Activated T-helper 1 cell treated with Interleukin-2 at 50 U/mL for 16 hours (primary cell): ENCODE results near the gene PPP3CA.
"Not testable (repeated sequence)": the region's sequence is repeated elsewhere in the genome, so short reads cannot be mapped to it uniquely, and the experiment has no call there.

Experiments
- DNase-seq: peaks from one replicate; pipeline ENCODE4 v3.0.0-alpha.2; 2020; ENCODE audit warnings: low read depth

The PPP3CA gene

GRCh38 chr4:101136373-101137370, 210.7 kb downstream of the PPP3CA start:
- no peak for DNase-seq

DNA sequence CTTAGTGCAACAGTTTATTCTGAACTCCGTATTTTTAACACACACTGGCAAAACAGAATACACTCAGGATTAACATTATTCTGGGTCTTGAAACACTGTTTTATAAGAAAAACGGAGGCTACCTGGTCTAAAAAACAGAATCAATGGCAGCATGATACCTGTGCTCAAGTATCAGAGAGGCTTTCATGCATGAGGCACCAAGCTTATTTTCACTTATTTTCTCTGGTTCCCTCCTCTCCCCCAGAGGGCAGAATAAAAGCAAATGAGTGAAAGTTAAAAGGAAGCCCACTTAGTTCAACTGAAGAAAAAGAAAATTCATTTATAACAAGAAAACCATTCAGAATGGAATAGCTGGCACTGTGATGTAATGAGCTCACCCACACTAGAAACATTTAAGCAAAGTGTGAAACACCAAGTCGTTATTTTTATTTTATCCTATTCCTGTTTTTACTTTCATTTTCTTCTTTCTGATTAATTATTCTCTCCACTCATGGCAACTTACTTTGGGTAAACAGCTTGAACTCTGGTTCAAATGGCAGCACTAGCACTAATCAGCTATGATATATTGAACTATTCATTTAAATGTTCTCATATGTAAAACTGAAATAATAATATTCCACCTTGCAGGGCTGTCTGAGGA, 211.8 kb downstream of the PPP3CA start:
- DNase-seq, result no peak

GRCh38 chr4:101131058-101131457, 216.3 kb downstream of the PPP3CA start:
- DNase-seq, result not testable (repeated sequence)

GRCh38 chr4:101128898-101129297, 218.4 kb downstream of the PPP3CA start:
- DNase-seq, result not testable (repeated sequence)

GRCh38 chr4:101128473-101128872, 218.9 kb downstream of the PPP3CA start:
- DNase-seq, result no peak

DNA sequence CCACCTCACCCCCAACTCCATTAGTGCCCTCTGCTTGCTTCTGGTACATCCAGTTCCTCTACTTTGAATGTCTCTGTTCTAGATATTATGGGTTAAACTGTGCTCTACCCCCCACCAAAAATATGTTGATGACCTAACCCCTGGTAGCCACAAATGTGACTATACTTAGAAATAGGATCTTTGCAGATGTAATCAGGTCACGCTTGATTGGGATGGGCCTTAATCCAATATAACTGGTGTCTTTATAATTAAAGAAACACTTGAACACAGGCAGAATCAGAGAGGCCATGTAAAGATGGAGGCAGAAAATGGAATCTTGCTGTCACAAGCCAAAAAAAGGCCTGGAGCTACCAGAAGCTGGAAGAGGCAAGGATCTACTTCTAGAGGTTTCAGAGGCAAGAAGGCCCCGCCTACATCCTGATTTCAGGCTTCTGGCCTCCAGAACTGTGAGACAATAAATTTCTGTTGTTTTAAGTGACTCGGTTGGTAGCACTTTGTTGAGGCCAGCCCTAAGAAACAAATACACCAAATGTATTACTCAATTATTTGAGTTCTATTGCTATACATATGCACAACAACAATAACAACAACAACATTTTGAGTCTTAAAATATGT, 220.0 kb downstream of the PPP3CA start:
- DNase-seq, result no peak

- no peak for DNase-seq
Observed at GRCh38 chr4:101126059-101126458, 221.3 kb downstream of the PPP3CA start.

DNA sequence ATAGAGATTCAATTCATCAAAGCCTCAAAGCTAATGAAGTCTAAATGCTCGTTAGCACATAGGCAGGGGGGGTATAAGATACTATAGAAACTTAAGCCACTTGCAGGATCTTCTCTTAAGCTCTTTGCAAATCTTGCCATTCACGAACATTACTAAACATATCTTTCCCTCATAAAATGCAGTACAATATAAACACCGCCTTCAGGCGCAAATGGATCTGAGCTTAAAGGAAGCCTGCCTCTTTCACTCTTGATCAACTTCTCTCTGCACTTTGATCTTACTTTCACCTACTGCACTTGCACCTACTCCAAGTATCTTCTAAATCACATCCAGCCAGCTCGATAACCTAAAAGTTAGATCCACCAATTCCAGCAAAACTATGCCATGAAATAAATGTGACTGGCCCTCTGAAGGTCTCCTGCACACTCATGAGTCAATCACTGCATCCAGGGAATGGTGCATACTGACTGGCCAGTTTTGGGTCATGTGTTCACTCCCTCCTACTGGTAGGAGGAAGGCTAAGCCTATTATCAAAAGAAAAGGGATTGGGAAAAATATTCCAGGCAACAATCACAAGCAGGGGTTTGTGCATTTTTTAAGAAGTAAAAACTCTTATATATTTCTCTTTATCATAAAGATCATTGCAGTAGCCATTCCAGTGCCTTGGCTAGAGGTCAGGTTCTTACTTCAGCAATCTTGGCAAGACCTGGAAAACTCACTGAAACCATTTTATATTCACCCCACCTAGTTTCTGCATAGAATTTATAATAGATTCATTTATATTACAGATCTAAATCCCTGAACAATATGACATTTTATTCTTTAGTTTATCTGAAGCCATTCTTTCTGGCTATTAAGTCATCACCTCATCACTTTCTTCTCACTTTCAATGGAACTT, 222.0 kb downstream of the PPP3CA start:
- no peak for DNase-seq

- no peak for DNase-seq
Observed at GRCh38 chr4:101123231-101123630, 224.1 kb downstream of the PPP3CA start.

GRCh38 chr4:101122019-101122418, 225.3 kb downstream of the PPP3CA start:
- no peak for DNase-seq

GRCh38 chr4:101119141-101119540, 228.2 kb downstream of the PPP3CA start:
- no peak for DNase-seq

- DNase-seq, result no peak
Observed at GRCh38 chr4:101118617-101119016, 228.7 kb downstream of the PPP3CA start.

GRCh38 chr4:101115887-101116286, 231.4 kb downstream of the PPP3CA start:
- no peak for DNase-seq

GRCh38 chr4:101114936-101115372, 232.4 kb downstream of the PPP3CA start:
- DNase-seq, result no peak

GRCh38 chr4:101104312-101105052, 242.8 kb downstream of the PPP3CA start:
- no peak for DNase-seq

- no peak for DNase-seq
Observed at GRCh38 chr4:101103381-101104142, 243.8 kb downstream of the PPP3CA start.

- DNase-seq, result no peak
Observed at GRCh38 chr4:101102114-101102742, 245.1 kb downstream of the PPP3CA start.

GRCh38 chr4:101101072-101101471, 246.3 kb downstream of the PPP3CA start:
- no peak for DNase-seq

GRCh38 chr4:101098666-101099400, 248.5 kb downstream of the PPP3CA start:
- no peak for DNase-seq
